NCI-H1417 (cell line): ENCODE data around the gene ASTN2.
A peak's percentile ranks its signal among the peaks of the same experiment; 100 is the strongest.

Source experiments
- DNase-seq, 3 experiments: peaks; one replicate each; lab custom pipeline; 2025; lab: John Stamatoyannopoulos, UW

The ASTN2 gene

GRCh38 chr9:116520218-116520617 lies 894.6 kb downstream of the ASTN2 start:
- DNase-seq: no peak

GRCh38 chr9:116516456-116516855 lies 898.4 kb downstream of the ASTN2 start:
- no peak for DNase-seq

DNA sequence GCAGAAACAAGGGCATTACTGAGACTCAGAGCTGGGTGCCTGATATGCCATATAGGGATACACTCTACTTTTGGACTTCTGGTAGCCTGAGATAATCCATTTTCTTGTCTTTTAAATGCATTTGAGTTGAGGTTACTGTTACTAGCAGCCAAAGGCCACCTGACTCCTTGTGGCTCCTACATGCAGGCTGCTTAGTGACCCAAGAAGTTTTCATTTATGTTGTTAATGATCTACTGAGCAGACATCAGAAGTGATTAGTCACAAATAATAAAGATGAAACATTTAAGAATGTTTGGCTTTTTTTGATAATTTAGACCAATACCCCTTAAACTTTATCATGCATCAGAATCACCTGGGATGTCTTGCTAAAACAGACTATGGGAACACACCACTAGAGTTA lies 899.3 kb downstream of the ASTN2 start:
- no peak for DNase-seq

DNA sequence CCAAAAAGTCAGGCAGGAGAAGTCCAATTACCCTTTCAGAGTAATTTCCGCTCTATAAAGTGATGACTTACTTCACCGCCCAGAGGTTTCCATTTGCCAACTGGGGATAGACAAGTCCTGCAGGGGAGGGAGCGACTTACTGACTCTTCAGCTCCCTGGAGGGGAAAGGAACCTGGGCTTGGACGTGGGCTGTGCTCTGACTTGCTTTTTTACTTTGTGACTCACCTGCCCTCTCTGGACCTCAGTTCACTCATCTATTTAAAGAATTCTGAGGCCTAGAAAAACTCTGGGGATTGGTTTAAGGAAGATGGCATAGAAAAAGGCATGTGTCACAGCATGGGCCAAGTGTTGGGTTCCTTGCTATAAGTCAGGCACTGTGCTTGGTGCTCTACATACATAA lies 908.2 kb downstream of the ASTN2 start:
- DNase-seq: no peak

DNA sequence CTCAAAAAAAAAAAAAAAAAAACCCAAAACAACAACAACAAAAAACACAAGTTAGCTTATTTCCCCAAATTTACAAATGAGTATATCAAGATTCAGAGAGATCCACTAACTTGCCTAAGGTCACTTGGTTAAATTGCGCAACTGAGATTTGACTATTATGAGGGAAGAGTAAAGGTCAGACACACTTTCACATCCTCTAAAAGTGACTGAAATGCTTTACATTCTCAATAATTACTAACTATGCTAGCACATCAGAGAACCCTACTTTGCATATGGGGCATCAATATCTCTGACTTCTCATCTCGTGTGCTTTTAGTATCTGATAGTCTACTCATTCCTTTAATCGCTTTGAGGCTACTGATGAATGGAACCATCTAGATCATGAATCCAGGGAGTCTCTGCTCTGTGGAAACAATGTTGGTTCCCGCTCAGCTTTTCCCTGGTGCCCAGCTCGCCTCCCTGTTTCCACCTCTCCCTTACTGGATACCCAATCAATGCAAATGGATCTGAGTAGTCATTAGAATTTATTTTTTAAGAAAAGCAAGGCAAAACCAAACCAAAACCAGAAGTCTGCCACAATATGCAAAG lies 909.9 kb downstream of the ASTN2 start:
- no peak for DNase-seq

DNA sequence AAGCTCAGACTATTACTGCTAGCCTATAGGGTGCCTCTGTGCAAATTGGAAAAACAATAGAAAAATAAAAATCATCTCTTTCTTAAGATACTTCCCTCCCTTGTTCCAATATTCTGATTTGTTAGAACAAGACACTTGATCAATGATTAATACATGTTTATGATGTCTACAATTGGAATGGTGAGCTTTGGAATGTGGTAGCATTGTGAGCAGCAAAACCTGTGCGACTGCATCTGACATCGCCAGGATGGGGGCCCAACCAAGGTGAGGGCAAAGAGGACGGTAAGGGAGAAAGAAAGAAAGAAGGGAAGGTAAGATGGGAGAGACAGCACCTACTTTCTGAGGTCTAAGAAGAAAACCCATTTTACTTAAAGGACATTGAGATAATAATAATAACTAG lies 910.8 kb downstream of the ASTN2 start:
- DNase-seq: no peak

- DNase-seq: no peak
Measured at GRCh38 chr9:116502746-116503145, 912.1 kb downstream of the ASTN2 start.

DNA sequence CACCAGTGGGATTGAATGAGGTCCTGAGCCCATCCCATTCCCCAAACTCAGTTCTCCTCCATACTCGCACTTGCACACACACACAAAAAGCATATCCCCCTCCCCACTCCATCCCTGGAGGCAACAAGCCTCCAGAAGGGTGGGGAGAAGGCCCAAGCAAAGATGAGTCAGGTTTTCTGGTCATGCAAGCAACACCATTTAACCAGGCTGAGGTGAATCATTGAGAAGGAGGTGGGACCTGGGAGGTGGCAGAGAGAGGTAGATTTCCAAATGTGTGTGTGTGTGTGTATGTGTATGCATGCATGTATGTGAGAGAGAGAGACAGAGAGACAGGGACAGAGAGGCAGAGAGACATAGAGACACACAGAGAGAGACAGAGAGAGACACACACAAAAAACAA lies 913.0 kb downstream of the ASTN2 start:
- DNase-seq: no peak

- peak in 1 of 3 experiments; percentile 11 for DNase-seq
Measured at GRCh38 chr9:116499986-116500871, 914.6 kb downstream of the ASTN2 start.

GRCh38 chr9:116499434-116499833 lies 915.4 kb downstream of the ASTN2 start:
- no peak for DNase-seq

DNA sequence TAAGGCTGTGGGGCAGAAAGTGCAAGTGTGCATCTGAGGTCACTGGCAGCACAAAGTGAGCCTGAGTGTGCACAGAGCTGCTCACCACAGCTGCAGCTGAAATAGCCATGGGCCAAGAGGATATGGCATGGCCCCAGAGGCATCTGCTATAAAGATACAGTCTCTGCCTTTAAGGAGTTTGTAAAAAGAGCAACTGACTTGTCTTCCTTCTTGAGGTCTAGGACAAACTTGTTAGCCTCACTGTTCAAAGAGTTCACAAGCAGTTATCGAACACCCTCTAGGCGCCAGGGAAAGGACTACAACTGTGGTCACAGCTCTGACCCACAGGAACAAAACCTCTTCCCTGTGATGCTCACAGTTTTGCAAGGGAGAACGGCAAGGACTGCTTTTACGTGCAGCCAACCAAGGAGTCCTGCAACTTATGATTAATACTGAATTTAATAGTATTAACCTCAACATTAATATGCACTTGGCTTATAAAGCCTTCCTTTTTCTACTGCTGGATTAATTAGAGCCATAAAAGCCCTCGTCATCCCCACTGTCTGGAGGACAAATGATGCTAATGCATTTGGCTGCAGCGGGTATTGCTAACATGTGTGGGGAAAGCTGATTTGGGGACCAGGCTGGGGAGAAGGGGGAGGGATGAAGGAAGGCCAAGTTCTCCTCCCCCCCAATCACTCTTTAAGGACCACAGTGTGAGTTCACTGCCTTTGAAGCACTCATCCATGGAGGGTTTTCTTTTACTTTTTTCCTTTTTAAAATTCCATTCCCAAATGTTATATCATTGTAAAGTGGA lies 917.6 kb downstream of the ASTN2 start:
- no peak for DNase-seq

DNA sequence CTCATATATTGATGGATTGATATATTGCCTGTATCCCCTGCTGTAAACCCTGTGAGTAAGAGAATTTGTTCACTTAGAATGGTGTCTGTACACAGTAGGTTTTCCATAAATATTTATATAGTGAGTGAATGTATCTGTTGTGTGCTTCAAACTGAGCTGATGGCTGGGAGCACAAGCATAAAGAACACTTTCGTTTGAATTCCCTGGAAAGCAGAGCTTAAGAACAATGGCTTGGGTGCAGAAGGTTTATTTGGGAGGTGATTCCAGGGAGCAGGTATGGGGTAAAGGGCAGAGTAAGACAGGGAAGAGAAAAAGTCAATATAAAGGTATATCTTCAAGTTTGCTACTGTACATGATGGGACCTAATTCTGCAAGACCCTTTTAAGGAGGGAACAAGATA lies 918.7 kb downstream of the ASTN2 start:
- no peak for DNase-seq

DNA sequence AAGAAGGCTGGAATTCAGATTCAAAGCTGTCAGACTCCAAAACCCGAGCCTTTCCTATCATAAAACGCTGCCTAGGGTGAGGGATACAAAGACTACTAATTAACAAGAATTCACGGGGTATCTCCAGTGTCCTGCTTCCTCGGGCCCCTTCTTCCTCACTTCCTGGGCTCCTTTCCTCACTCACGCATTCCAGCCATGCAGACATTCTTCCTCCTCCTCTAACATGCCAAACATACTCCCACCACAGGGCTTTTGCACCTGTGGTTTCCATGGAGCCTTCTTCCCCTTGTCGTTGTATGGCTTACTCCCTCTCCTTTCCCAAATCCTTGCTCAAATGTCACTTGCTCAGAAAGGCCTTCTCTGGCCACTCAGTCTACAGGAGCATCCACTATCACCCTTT lies 919.1 kb downstream of the ASTN2 start:
- DNase-seq: no peak

DNA sequence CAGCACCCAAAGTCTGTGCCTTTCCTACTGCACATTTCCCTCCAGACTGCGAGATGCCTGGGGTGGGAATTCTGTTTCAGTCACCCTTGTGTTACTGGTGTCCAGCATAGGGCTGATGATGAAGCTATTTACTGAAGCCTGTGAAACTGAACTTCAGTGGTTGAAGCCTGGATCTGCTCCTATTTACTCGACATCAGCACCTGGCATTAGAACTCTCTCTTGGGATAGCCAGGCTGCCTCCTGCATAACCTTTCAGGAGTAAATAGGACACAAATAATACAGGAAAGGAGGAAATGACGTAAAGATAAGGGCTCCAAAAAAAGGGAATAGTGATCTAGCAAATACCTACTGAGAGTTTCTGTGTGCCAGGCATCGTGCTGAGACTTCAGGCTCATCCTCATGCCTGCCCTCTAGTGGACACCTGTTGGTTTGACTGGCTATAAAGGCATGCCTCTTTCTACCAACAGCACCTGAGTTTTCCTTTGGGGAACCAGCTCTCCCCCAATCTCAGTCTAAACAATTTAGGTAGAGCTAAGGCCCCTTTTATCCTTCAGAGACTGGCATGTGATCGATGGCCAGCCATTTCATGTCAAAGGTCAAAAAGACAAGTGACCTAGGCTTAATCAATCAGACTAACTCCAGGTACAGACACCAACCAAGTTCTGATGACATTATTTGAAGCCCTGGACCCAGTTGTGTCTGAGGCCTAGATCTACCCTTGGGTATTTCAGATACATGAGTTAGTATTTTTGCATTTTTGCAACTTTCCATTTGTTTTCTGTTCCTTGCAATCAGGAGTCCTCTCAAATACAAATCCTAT lies 919.8 kb downstream of the ASTN2 start:
- peak in 2 of 3 experiments; percentile 1 to 66 for DNase-seq

GRCh38 chr9:116493183-116493860 lies 921.5 kb downstream of the ASTN2 start:
- no peak for DNase-seq

GRCh38 chr9:116491659-116492058 lies 923.2 kb downstream of the ASTN2 start:
- DNase-seq: no peak

- no peak for DNase-seq
Measured at GRCh38 chr9:116491219-116491618, 923.6 kb downstream of the ASTN2 start.

DNA sequence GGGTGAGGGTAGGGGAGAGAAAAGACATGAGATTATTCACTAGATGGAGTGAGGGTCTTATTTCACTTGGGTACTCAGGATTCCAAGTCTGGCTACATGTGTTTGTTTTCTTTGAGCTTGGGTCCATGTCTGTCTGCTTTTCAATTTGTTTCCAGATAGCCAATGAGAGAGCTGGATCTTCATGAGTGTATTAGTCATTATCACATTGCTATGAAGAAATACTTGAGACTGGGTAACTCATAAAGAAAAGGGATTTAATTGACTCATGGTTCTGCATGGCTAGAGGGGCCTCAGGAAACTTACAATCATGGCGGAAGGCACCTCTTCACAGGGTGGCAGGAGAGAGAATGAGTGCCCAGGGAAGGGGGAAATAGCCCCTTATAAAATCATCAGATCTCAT lies 924.5 kb downstream of the ASTN2 start:
- no peak for DNase-seq

DNA sequence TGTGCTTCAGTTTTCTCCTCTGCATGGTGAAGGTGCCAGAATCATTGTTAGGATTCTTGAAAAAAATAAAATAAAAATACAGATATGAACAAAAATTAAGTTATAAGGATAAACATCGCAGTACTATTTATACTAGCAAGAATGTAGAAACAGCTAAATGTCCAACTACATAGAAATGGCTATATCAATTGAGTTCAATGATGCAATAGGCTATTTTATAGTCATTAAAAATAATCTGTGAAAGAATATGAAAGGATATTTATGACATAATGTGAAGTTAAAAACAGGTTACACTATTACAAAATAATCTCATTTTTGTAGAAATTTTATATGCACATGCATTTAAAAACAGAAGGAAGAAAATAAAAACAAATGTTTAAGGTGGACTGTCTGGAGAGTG lies 926.5 kb downstream of the ASTN2 start:
- no peak for DNase-seq

GRCh38 chr9:116484492-116485061 lies 930.3 kb downstream of the ASTN2 start:
- no peak for DNase-seq
